LNCAP (cell line): ENCODE results near the gene SERP1.
A peak's percentile ranks its signal among the peaks of the same experiment; 100 is the strongest.

Experiments
- TF ChIP-seq, protein P1 (sequence below): fragments of 450-650 bp; IDR thresholded peaks from 2 replicates; pipeline ENCODE4 v1.5.1; 2017; ENCODE audit warnings: mild to moderate bottlenecking

SERP1 gene

DNA sequence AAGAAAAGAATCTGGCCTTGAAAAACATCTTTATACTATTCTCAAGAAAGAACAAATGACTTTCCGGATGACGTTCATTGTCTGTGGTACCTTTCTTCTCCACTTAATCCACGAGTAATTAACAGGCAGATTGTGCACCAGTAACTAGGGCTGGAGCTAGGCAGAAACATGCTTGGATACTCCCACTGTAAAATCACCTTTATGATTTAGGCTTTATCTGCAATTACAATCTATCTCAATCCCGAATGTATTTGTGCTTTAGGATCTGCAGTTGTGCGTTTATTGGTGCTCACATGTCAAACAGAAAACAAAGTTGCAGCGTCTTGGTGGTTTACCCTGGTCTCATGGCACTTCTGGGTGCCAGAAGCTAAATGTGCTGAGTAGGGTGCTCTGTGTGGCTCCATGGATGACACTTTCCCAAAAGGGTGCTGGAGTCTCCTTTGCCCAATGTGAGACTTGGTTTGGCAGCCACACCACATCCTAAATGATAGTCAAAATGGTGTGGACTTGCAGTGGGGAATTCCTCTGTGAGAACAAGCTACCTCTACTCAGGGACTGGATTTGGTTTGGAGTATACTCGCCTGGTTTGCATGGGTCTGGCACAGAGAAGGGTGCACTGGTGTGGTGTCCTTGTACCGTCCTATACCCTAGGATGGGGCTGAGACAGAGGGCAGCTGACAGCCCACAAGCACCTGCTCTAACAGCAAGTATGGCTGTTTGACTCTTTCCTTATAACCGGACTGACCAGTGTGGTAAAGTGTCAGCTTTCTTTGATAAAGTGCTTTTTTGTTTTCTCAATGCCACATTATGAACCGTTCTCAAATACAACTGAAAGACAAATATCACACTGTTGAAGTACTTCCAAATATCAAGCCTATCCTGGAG, 7.7 kb downstream of the SERP1 start:
- TF ChIP-seq, protein P1, sequence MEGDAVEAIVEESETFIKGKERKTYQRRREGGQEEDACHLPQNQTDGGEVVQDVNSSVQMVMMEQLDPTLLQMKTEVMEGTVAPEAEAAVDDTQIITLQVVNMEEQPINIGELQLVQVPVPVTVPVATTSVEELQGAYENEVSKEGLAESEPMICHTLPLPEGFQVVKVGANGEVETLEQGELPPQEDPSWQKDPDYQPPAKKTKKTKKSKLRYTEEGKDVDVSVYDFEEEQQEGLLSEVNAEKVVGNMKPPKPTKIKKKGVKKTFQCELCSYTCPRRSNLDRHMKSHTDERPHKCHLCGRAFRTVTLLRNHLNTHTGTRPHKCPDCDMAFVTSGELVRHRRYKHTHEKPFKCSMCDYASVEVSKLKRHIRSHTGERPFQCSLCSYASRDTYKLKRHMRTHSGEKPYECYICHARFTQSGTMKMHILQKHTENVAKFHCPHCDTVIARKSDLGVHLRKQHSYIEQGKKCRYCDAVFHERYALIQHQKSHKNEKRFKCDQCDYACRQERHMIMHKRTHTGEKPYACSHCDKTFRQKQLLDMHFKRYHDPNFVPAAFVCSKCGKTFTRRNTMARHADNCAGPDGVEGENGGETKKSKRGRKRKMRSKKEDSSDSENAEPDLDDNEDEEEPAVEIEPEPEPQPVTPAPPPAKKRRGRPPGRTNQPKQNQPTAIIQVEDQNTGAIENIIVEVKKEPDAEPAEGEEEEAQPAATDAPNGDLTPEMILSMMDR, result no peak

DNA sequence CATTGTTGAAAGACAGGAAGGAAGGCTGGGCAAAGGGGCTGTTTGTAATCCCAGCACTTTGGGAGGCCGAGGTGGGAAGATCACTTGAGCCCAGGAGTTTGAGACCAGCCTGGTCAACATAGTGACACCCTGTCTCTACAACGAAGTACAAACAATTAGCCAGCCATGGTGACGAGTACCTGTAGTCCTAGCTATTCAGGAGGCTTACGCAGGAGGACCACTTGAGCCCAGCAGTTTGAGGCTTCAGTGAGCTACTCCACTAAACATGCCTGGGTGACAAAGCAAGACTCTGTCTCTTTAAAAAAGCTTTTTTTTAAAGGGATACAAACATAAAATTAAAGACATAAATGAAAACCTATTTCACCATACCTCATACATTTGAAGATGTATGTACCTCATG, 11.1 kb downstream of the SERP1 start:
- TF ChIP-seq, protein P1, result no peak

GRCh38 chr3:150531775-150532174, 14.5 kb downstream of the SERP1 start:
- TF ChIP-seq, protein P1, result no peak

GRCh38 chr3:150528354-150528797, 17.9 kb downstream of the SERP1 start:
- TF ChIP-seq, protein P1, result peak; percentile 56

DNA sequence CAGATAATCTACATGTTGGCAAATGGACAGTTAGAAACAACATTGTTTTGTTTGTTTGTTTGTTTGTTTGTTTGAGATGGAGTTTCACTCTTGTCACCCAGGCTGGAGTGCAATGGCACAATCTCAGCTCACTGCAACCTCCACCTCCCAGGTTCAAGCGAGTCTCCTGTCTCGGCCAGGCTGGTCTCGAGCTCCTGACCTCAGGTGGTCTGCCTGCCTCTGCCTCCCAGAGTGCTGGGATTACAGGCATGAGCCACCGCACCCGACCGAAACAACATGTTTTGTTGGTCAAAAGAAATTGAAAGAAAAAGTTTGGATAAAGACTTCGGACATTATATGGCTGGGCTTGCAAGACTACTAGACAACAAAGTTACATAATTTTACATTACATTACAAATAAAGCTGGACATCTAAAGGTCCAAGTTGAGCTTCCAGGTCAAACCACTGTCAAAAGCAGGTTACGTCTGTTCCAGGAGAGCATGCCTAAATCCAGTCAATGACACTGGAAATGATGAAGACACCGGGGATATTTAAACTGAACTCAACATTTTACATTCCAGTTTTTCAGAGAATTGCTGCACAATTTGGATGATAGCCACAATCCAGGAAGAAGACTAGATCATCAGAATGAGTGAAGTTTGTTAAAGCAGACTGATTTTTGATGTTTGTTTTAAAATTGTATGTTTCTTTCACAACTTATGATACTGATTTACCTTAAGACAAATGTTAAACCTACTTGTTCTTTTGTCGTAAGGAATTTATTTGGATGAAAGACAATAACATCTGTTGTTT, 18.6 kb downstream of the SERP1 start:
- TF ChIP-seq, protein P1, result no peak

DNA sequence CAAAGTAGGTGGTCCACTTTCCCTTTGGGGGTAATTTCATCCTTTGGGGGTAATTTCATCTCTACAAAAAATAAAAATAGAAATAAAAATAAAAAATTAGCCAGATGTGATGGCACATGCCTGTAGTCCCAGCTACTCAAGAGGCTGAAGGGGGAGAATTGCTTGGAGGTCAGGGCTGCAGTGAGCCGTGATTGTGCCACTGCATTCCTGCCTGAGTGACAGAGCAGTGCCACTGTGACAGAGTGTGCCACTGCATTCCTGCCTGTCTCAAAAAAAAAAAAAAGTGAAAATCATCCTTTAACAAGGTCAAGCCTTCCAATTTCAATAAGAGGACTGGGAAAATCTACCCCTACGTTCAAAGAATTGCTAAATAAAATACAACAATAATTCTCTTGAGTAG, 22.8 kb downstream of the SERP1 start:
- TF ChIP-seq, protein P1, result no peak

DNA sequence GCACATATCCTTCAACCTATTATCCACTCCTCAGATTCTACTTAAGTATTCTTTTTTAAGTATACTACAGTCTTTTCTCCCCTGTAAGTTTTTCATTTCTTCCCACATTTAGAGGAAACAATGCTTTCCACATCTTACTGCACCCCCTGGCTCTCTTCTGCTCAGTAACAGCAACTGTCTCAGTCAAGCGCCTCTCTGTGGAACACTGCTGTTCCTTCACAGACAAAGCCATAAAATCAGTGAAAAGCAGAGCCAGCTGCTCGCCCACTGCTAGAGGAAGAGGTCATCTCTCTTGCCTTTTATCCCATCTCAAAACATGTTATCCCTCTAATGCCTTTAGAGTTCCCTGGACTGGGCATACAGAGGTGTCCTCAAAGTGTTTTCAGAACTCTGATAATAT, 24.8 kb downstream of the SERP1 start:
- TF ChIP-seq, protein P1, result no peak
